Retinal pigment epithelial cell (primary cell): Measurements from ENCODE around the gene MAN2A1.

Source experiments
- DNase-seq: peaks from one replicate; pipeline ENCODE4 v3.0.0-alpha.2; 2010; ENCODE audit warnings: low read depth
- H3K4me3 ChIP-seq: 2 replicates; pipeline ENCODE4 v1.5.1; 2011; ENCODE audit warnings: mild to moderate bottlenecking, low read length, control low read depth, moderate library complexity
- TF ChIP-seq, protein P1 (sequence below): conservative IDR thresholded peaks from 2 replicates; pipeline ENCODE4 v1.5.1; 2011; ENCODE audit warnings: low read depth, low read length, control low read depth, inconsistent platforms

The MAN2A1 gene

GRCh38 chr5:109652096-109652495 is 37.6 kb upstream of the MAN2A1 start:
- no peak overlapping the region for H3K4me3 ChIP-seq
- TF ChIP-seq, protein P1, sequence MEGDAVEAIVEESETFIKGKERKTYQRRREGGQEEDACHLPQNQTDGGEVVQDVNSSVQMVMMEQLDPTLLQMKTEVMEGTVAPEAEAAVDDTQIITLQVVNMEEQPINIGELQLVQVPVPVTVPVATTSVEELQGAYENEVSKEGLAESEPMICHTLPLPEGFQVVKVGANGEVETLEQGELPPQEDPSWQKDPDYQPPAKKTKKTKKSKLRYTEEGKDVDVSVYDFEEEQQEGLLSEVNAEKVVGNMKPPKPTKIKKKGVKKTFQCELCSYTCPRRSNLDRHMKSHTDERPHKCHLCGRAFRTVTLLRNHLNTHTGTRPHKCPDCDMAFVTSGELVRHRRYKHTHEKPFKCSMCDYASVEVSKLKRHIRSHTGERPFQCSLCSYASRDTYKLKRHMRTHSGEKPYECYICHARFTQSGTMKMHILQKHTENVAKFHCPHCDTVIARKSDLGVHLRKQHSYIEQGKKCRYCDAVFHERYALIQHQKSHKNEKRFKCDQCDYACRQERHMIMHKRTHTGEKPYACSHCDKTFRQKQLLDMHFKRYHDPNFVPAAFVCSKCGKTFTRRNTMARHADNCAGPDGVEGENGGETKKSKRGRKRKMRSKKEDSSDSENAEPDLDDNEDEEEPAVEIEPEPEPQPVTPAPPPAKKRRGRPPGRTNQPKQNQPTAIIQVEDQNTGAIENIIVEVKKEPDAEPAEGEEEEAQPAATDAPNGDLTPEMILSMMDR = no peak
- no peak for DNase-seq

GRCh38 chr5:109653042-109653441 is 36.7 kb upstream of the MAN2A1 start:
- no peak overlapping the region for H3K4me3 ChIP-seq
- TF ChIP-seq, protein P1 = no peak
- no peak for DNase-seq

DNA sequence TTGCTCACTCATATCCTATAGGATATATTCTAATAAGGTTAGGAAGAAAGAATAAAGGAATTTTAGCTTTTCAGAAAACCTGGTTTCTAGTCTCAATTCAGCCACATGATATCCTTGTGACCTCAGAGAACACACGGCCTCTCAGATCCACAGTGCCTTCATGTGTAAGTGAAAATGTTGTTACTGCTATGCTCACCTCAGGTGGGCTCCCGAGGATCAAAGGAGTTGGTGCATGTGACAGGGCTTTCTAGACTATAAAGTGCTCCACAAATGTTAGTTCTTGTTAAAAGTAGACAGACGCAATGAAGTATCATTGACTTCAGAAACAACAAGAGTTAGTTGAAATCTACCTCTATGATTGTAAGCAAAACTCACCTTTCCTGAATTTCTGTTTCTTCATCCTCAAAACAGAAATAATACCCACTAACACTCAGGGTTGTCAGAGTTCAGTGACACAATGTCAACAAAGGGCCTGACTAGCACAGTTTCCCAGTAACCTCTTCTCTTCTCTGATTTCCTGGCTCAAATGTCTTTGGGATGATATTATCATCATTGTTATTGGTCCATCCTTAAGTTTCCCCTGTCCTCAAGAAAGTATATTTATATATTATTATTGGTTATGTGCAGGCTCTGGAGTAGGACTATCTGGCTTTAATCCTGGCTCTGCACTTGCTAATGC is 36.0 kb upstream of the MAN2A1 start:
- H3K4me3 ChIP-seq = no peak overlapping the region
- no peak for DNase-seq
- TF ChIP-seq, protein P1 = no peak

DNA sequence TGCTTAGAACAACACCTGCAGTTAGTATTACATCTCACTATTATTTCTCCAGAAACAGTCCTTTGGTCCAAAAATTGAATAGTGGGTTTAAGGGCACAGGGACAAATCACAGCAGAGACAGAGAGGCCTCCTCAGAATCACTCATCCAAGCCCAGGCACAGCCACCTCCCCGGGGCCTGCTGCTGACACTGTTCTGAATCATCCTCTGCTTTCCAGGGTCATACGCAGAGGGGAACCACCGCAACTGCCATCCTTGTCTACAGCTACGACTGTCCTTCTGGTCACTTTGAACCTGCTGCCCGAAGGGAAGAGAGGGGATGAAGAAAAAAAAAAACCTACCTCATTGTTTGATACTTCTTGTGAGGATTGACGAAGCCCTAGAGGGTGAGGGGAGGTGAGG is 35.3 kb upstream of the MAN2A1 start:
- TF ChIP-seq, protein P1 = no peak
- no peak for DNase-seq
- H3K4me3 ChIP-seq = no peak overlapping the region

DNA sequence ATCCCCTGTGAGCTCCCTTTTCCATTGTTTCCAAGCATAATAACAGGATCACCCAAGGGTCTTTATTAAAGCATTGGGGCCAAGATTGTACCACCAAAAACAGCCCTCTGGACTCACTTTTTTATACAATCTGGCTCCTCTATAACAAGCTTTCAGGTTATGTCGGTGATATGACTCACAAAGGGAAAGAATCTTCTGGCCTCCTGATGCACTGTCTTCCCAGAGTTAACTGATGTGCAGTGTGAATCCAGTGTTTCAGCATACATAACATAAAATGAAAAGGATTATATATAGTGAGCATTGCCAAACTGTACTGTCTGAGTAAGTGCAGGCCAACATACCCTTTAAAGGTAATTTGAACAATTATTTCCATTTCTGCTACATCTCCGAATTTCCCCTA is 33.9 kb upstream of the MAN2A1 start:
- no peak overlapping the region for H3K4me3 ChIP-seq
- TF ChIP-seq, protein P1 = no peak
- DNase-seq = no peak

GRCh38 chr5:109656829-109657228 is 32.9 kb upstream of the MAN2A1 start:
- TF ChIP-seq, protein P1 = no peak
- no peak overlapping the region for H3K4me3 ChIP-seq
- peak; percentile 58 for DNase-seq

DNA sequence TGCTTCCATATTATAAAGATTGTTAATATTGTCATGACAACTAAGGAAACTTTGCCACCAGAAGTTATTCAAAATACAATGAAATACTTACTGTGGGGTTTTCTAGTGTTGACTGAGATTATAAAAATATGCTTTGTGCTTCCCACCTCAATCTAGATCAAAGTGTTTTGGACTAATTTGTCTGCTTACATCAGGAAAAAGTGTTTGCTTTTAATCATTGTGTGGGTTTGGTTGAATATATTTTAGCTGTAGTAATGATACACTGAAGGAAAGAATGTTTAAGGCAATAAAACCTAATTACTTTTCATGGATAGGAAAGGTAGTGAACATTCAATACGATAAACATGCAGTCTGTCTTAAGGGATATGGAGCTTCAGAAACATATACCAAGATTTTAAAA is 29.8 kb upstream of the MAN2A1 start:
- TF ChIP-seq, protein P1 = no peak
- DNase-seq = no peak
- no peak overlapping the region for H3K4me3 ChIP-seq
